SK-N-SH (cell line): ENCODE measurements around the gene ERP29. TPM values are rescaled to one million over a fixed set of nuclear protein-coding genes. Genes with fewer than 3 reads are reported as not detected.
"Not testable (repeated sequence)": the region's sequence is repeated elsewhere in the genome, so short reads cannot be mapped to it uniquely, and the experiment has no call there.

ENCODE experiments used
- CTCF ChIA-PET: fragments of 300-600, 350-600 bp; formaldehyde crosslinking; extraction: SDS; loops from one replicate; lab custom pipeline; 2021; lab: Yijun Ruan, JAX
- POLR2A ChIA-PET: fragments of 350-600 bp; sonication (Branson Sonifier 250); formaldehyde crosslinking; extraction: SDS; loops from one replicate; lab custom pipeline; 2020; ENCODE audit warnings: antibody characterized with exemption, inconsistent platforms; lab: Yijun Ruan, JAX
- DNase-seq: peaks from one replicate; pipeline ENCODE4 v3.0.0; 2012
- H2AFZ ChIP-seq: fragments of 200-600 bp; sonication (generic); 2 replicates; pipeline ENCODE4 v1.8.1; 2016; ENCODE audit warnings: antibody characterized with exemption, mild to moderate bottlenecking, low read depth
- H3F3A ChIP-seq: fragments of 200-600 bp; sonication (generic); replicated peaks from 2 replicates; pipeline ENCODE3; 2016; ENCODE audit warnings: antibody characterized with exemption, mild to moderate bottlenecking; ENCODE audit not compliant: insufficient read depth
- H3K27ac ChIP-seq, 2 experiments: fragments of 200-500 bp in 1 of 2; fragments of 200-600 bp in 1 of 2; sonication (Bioruptor generic) in 1 of 2; sonication (generic), shearing (Covaris generic) in 1 of 2; 2 replicates each; pipeline versions ENCODE4 v1.5.1 to v1.6.1; 2014 to 2016; ENCODE audit warnings: low read depth in 2 of 2, inconsistent platforms in 1 of 2, low read length in 1 of 2, mild to moderate bottlenecking in 1 of 2, mixed read lengths in 1 of 2
- H3K27me3 ChIP-seq: fragments of 200-600 bp; sonication (generic), shearing (Covaris generic); 2 replicates; pipeline ENCODE4 v1.6.1; 2016; ENCODE audit warnings: mixed run types; ENCODE audit not compliant: insufficient read depth
- H3K36me3 ChIP-seq, 2 experiments: fragments of 200-500 bp in 1 of 2; fragments of 200-600 bp in 1 of 2; sonication (Bioruptor generic) in 1 of 2; sonication (generic) in 1 of 2; replicated peaks in 1 of 2; 2 replicates each; pipeline versions ENCODE3 to v1.5.1; 2014 to 2016; ENCODE audit warnings: low read length in 1 of 2, mild to moderate bottlenecking in 1 of 2; ENCODE audit not compliant: insufficient read depth in 2 of 2, control insufficient read depth in 1 of 2
- H3K4me1 ChIP-seq, 2 experiments: fragments of 200-500 bp in 1 of 2; fragments of 200-600 bp in 1 of 2; sonication (Bioruptor generic) in 1 of 2; sonication (generic), shearing (Covaris generic) in 1 of 2; 2 replicates each; pipeline versions ENCODE4 v1.5.1 to v1.6.1; 2014 to 2016; ENCODE audit warnings: low read depth in 1 of 2, low read length in 1 of 2, mixed run types in 1 of 2; ENCODE audit not compliant: insufficient read depth in 2 of 2, control insufficient read depth in 1 of 2
- H3K4me2 ChIP-seq: fragments of 200-600 bp; sonication (generic), shearing (Covaris generic); 2 replicates; pipeline ENCODE4 v1.6.1; 2017; ENCODE audit warnings: mixed run types
- H3K4me3 ChIP-seq, 2 experiments: fragments of 200-500 bp in 1 of 2; fragments of 200-600 bp in 1 of 2; sonication (Bioruptor generic) in 1 of 2; sonication (generic), shearing (Covaris generic) in 1 of 2; 2 replicates each; pipeline versions ENCODE4 v1.5.1 to v1.8.1; 2014 to 2016; ENCODE audit warnings: low read depth in 2 of 2, inconsistent platforms in 1 of 2, low read length in 1 of 2, mild to moderate bottlenecking in 1 of 2, mixed read lengths in 1 of 2, moderate library complexity in 1 of 2
- H3K79me2 ChIP-seq: fragments of 200-600 bp; sonication (generic); 2 replicates; pipeline ENCODE4 v1.8.1; 2017; ENCODE audit warnings: mild to moderate bottlenecking; ENCODE audit not compliant: insufficient read depth
- H3K9ac ChIP-seq: fragments of 200-600 bp; sonication (generic); 2 replicates; pipeline ENCODE4 v1.6.1; 2017; ENCODE audit warnings: mixed run types
- H3K9me2 ChIP-seq: fragments of 200-600 bp; sonication (generic); 2 replicates; pipeline ENCODE4 v1.6.1; 2017; ENCODE audit warnings: mixed run types
- H3K9me3 ChIP-seq: fragments of 200-600 bp; sonication (generic); 2 replicates; pipeline ENCODE4 v1.6.1; 2017; ENCODE audit warnings: mixed run types, mild to moderate bottlenecking, moderate library complexity
- H4K20me1 ChIP-seq: fragments of 200-600 bp; sonication (generic); 2 replicates; pipeline ENCODE4 v1.6.1; 2017; ENCODE audit warnings: mild to moderate bottlenecking, mixed run types; ENCODE audit not compliant: insufficient read depth
- CHD2 ChIP-seq: fragments of 150-350 bp; IDR thresholded peaks from 2 replicates; pipeline ENCODE4 v1.6.1; 2018; ENCODE audit warnings: low read length; ENCODE audit not compliant: partially characterized antibody
- ELF1 ChIP-seq: IDR thresholded peaks from 2 replicates; pipeline ENCODE4 v1.4.0; 2012
- EP300 ChIP-seq, 2 experiments: IDR thresholded peaks; 2 replicates each; pipeline versions ENCODE4 v1.4.0 to v1.6.1; 2012; ENCODE audit warnings: borderline replicate concordance in 1 of 2, low read depth in 1 of 2, low read length in 1 of 2
- FOXM1 ChIP-seq: IDR thresholded peaks from 2 replicates; pipeline ENCODE4 v1.4.0; 2012; ENCODE audit warnings: low read depth, mild to moderate bottlenecking
- MEF2A ChIP-seq: IDR thresholded peaks from 2 replicates; pipeline ENCODE4 v1.4.0; 2012; ENCODE audit warnings: low read depth, borderline replicate concordance
- MXI1 ChIP-seq: IDR thresholded peaks from 2 replicates; pipeline ENCODE4 v1.6.1; 2012; ENCODE audit warnings: mild to moderate bottlenecking, low read depth, low read length, improper control_type of control experiment
- NFIC ChIP-seq: IDR thresholded peaks from 2 replicates; pipeline ENCODE4 v1.4.0; 2012; ENCODE audit warnings: borderline replicate concordance
- POLR2AphosphoS5 ChIP-seq: IDR thresholded peaks from 2 replicates; pipeline ENCODE4 v1.6.1; 2012; ENCODE audit warnings: low read depth, low read length
- RFX5 ChIP-seq: IDR thresholded peaks from 2 replicates; pipeline ENCODE4 v1.6.1; 2012; ENCODE audit warnings: mild to moderate bottlenecking, improper control_type of control experiment, low read length
- RXRA ChIP-seq: IDR thresholded peaks from 2 replicates; pipeline ENCODE4 v1.4.0; 2012; ENCODE audit warnings: low read depth, mild to moderate bottlenecking, borderline replicate concordance
- SIN3A ChIP-seq: IDR thresholded peaks from 2 replicates; pipeline ENCODE4 v1.6.1; 2012; ENCODE audit warnings: low read depth, mild to moderate bottlenecking, low read length, moderate library complexity, borderline replicate concordance
- SMC3 ChIP-seq: IDR thresholded peaks from 2 replicates; pipeline ENCODE4 v1.6.1; 2012; ENCODE audit warnings: low read depth, low read length, improper control_type of control experiment
- TEAD4 ChIP-seq: IDR thresholded peaks from 2 replicates; pipeline ENCODE4 v1.4.0; 2012; ENCODE audit warnings: mild to moderate bottlenecking, borderline replicate concordance; ENCODE audit not compliant: insufficient read depth
- WGBS: methylation state at CpG from one replicate; pipeline ENCODE4 v1.1.6; 2017; ENCODE audit warnings: low lambda C conversion rate; 5-methylcytosine and 5-hydroxymethylcytosine counted together
- polyA plus RNA-seq, 3 experiments: library from polyadenylated mRNA; depleted of rRNA; stranded (reverse); fragments of >200 nt; gene quantifications; 2 replicates each; pipeline ENCODE4 v1.2.3, GENCODE V29; 2012
- TF ChIP-seq, protein P1 (sequence below): IDR thresholded peaks from 2 replicates; pipeline ENCODE4 v1.4.0; 2012; ENCODE audit warnings: low read depth
- TF ChIP-seq, protein P2 (sequence below): fragments of 150-350 bp; IDR thresholded peaks from 2 replicates; pipeline ENCODE4 v1.6.1; 2016; ENCODE audit warnings: mild to moderate bottlenecking, low read depth, low read length

ERP29 gene
- polyA plus RNA-seq, 1 of the 3 experiments (the other 2 are of a cell fraction), result 177 TPM

DNA sequence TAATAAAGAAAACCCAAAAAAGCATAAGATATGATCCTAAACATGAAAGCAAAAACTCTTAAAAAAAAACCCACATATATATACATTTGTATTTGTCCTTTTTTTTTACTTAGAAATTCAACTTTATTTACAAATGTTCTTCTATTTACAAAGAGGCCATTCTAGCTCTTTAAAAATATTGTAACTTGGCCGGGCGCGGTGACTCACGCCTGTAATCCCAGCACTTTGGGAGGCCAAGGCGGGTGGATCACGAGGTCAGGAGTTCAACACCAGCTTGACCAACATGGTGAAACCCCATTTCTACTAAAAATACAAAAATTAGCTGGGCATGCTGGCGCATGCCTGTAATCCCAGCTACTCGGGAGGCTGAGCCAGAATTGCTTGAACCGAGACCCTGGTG, 14.1 kb upstream of the ERP29 start:
- not testable (repeated sequence) for H3K27ac ChIP-seq, DNase-seq, H4K20me1 ChIP-seq, H3K27me3 ChIP-seq, H3K9me3 ChIP-seq, H3K4me2 ChIP-seq, H3K9me2 ChIP-seq, H3F3A ChIP-seq, H3K4me1 ChIP-seq, H3K36me3 ChIP-seq, H3K79me2 ChIP-seq, H2AFZ ChIP-seq, H3K4me3 ChIP-seq, H3K9ac ChIP-seq
- ChIA-PET CTCF (interaction anchor here (0.7 to 1.3 kb wide), 3 partner anchors 79 to 388 kb away, joined by 3 read pairs; no protein-coding TSS in a partner anchor), POLR2A (interaction anchor here (2.2 kb wide), 1 partner anchor 14 kb away, joined by 8 read pairs; the partner anchor contains the start of genes ERP29 and TMEM116)
- WGBS, result 92% methylated on average over 9 of the region's 9 CpGs

DNA sequence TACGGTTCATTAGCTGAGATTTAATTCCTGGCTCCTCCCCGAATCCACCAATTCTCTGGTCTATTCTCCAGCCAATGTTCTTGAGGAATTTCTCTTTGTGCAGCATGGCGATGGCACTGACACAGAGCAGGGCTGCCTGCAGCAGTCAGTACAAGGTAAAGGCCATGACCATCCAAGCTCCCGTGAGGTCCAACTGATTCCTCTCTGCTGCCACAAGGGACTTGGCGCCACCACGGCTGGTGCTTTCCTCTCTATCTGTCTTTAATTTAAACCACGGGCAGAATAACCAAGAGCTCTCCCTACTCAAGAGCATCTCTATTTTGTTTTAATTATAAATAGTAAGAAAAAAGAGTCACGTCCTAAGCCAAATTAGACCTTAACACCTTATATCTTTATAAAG, 12.4 kb upstream of the ERP29 start:
- DNase-seq, result no peak
- Histone ChIP-seq H3K27ac (no peak overlapping the region), H3K9me3 (no peaks in the 10 kb centered on the region), H3K4me2 (no peak overlapping the region), H3K79me2 (no peaks in the 10 kb centered on the region), H3K36me3 (peaks cover 0 to 3% of the 10 kb centered on the region in 2 experiments), H3K9ac (no peak overlapping the region), H2AFZ (no peak overlapping the region), H3K4me3 (no peak overlapping the region), H3K27me3 (no peaks in the 10 kb centered on the region), H4K20me1 (no peaks in the 10 kb centered on the region), H3K4me1 (no peaks in the 10 kb centered on the region; a peak in 1 of 4 replicates), H3K9me2 (no peaks in the 10 kb centered on the region), H3F3A (peaks cover 3% of the 10 kb centered on the region)
- TF ChIP-seq SIN3A (no peak), EP300 (IDR thresholded peaks at IDR 0.05; ENCODE audit: borderline replicate concordance in 1 of 2, low read depth in 1 of 2, low read length in 1 of 2) (no peak), ELF1 (no peak), CHD2 (no peak), TEAD4 (no peak), SMC3 (no peak), NFIC (no peak), MEF2A (no peak), RFX5 (no peak), FOXM1 (no peak), MXI1 (no peak), RXRA (no peak), POLR2AphosphoS5 (no peak)
- TF ChIP-seq, protein P1, sequence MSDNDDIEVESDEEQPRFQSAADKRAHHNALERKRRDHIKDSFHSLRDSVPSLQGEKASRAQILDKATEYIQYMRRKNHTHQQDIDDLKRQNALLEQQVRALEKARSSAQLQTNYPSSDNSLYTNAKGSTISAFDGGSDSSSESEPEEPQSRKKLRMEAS, result no peak
- TF ChIP-seq, protein P2, sequence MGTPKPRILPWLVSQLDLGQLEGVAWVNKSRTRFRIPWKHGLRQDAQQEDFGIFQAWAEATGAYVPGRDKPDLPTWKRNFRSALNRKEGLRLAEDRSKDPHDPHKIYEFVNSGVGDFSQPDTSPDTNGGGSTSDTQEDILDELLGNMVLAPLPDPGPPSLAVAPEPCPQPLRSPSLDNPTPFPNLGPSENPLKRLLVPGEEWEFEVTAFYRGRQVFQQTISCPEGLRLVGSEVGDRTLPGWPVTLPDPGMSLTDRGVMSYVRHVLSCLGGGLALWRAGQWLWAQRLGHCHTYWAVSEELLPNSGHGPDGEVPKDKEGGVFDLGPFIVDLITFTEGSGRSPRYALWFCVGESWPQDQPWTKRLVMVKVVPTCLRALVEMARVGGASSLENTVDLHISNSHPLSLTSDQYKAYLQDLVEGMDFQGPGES, result no peak
- ChIA-PET CTCF (interaction anchor here (0.9 kb wide), 1 partner anchor 387 kb away, joined by 3 read pairs; no protein-coding TSS in a partner anchor), POLR2A (interaction anchor here (1.3 kb wide), 1 partner anchor 12 kb away, joined by 6 read pairs; the partner anchor contains the start of genes ERP29 and TMEM116)
- 96% methylated on average over 8 of the region's 8 CpGs for WGBS
